Thyroid gland (tissue), 4 donors: ENCODE results near the gene INSL3.

ENCODE experiments used
- CTCF ChIP-seq, 6 experiments: fragments of 200-600 bp in 3 of 6; fragments of 450-650 bp in 3 of 6; sonication (generic) in 3 of 6; IDR thresholded peaks; one replicate each; pipeline ENCODE4 v1.5.1; 2016 to 2019; ENCODE audit warnings: antibody characterized with exemption in 6 of 6, mild to moderate bottlenecking in 2 of 6, inconsistent platforms in 1 of 6, moderate library complexity in 1 of 6
- POLR2A ChIP-seq, 2 donors: fragments of 450-650 bp; IDR thresholded peaks; one replicate each; pipeline ENCODE4 v1.6.1; 2017; ENCODE audit warnings: antibody characterized with exemption in 2 of 2, mild to moderate bottlenecking in 2 of 2, moderate library complexity in 1 of 2

- TF ChIP-seq CTCF (IDR thresholded peaks at IDR 0.05) (no peak), POLR2A (IDR thresholded peaks at IDR 0.05) (no peak)
Observed at GRCh38 chr19:17780781-17781180, 40.5 kb downstream of the INSL3 start.
